ENCODE results near the gene FTO.

The FTO gene

GRCh38 chr16:53967572-53967971, 263.6 kb downstream of the FTO start:
- DNase-seq (ENCODE audit: low read depth) = no peak

- DNase-seq (ENCODE audit: low read depth) = no peak
Measured at GRCh38 chr16:53968454-53968853, 264.5 kb downstream of the FTO start.

GRCh38 chr16:53968896-53969295, 264.9 kb downstream of the FTO start:
- no peak for DNase-seq (ENCODE audit: low read depth)

- DNase-seq (ENCODE audit: low read depth) = no peak
Measured at GRCh38 chr16:53971616-53972015, 267.7 kb downstream of the FTO start.

GRCh38 chr16:53973021-53973420, 269.1 kb downstream of the FTO start:
- no peak for DNase-seq (ENCODE audit: low read depth)

- DNase-seq (ENCODE audit: low read depth) = no peak
Measured at GRCh38 chr16:53974484-53975080, 270.6 kb downstream of the FTO start.

- DNase-seq (ENCODE audit: low read depth) = no peak
Measured at GRCh38 chr16:53980675-53981074, 276.7 kb downstream of the FTO start.

GRCh38 chr16:53982631-53983042, 278.7 kb downstream of the FTO start:
- DNase-seq (ENCODE audit: low read depth) = no peak

GRCh38 chr16:53984936-53985335, 281.0 kb downstream of the FTO start:
- DNase-seq (ENCODE audit: low read depth) = no peak

GRCh38 chr16:53985861-53986260, 281.9 kb downstream of the FTO start:
- DNase-seq (ENCODE audit: low read depth) = no peak

- no peak for DNase-seq (ENCODE audit: low read depth)
Measured at GRCh38 chr16:53986793-53987192, 282.8 kb downstream of the FTO start.

GRCh38 chr16:53988136-53988535, 284.2 kb downstream of the FTO start:
- no peak for DNase-seq (ENCODE audit: low read depth)

GRCh38 chr16:53989597-53989996, 285.6 kb downstream of the FTO start:
- no peak for DNase-seq (ENCODE audit: low read depth)

- DNase-seq (ENCODE audit: low read depth) = no peak
Measured at GRCh38 chr16:53991754-53992378, 287.9 kb downstream of the FTO start.

GRCh38 chr16:53995378-53995777, 291.4 kb downstream of the FTO start:
- no peak for DNase-seq (ENCODE audit: low read depth)

GRCh38 chr16:53996961-53997360, 293.0 kb downstream of the FTO start:
- DNase-seq (ENCODE audit: low read depth) = no peak

- DNase-seq (ENCODE audit: low read depth) = no peak
Measured at GRCh38 chr16:53998024-53998810, 294.3 kb downstream of the FTO start.

GRCh38 chr16:53998966-53999522, 295.1 kb downstream of the FTO start:
- no peak for DNase-seq (ENCODE audit: low read depth)

- DNase-seq (ENCODE audit: low read depth) = no peak
Measured at GRCh38 chr16:53999841-54000240, 295.9 kb downstream of the FTO start.

- DNase-seq (ENCODE audit: low read depth) = no peak
Measured at GRCh38 chr16:54000361-54000760, 296.4 kb downstream of the FTO start.

- DNase-seq (ENCODE audit: low read depth) = no peak
Measured at GRCh38 chr16:54006693-54007092, 302.7 kb downstream of the FTO start.

- DNase-seq (ENCODE audit: low read depth) = no peak
Measured at GRCh38 chr16:54007504-54007903, 303.5 kb downstream of the FTO start.
